Measurements from ENCODE around the gene NAPEPLD.
"Not testable (repeated sequence)": the region's sequence is repeated elsewhere in the genome, so short reads cannot be mapped to it uniquely, and the experiment has no call there.

NAPEPLD gene

GRCh38 chr7:103143868-103144267 lies 5.0 kb downstream of the NAPEPLD start:
- DNase-seq, result no peak

GRCh38 chr7:103142494-103142893 lies 6.4 kb downstream of the NAPEPLD start:
- no peak for DNase-seq

GRCh38 chr7:103141753-103142404 lies 7.0 kb downstream of the NAPEPLD start:
- DNase-seq, result no peak

- no peak for DNase-seq
Measured at GRCh38 chr7:103140685-103141084, 8.2 kb downstream of the NAPEPLD start.

DNA sequence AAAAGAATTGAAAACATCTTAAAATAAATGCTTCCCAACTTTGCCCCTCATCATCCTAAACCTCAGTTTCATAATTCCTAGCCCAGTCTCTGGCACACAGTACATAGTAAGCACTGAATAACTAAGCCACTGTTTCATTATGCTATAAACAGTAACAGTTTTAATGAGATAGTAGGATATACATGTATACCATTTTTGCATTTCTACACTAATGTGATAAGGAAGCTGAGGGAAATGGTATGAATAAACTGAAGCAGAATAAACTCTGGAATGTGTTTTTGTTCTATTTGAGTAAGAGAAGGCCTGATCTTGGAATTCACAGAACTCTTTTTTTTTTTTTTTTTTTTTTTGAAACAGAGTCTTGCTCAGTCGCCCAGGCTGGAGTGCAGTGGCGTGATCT lies 8.8 kb downstream of the NAPEPLD start:
- DNase-seq, result no peak

DNA sequence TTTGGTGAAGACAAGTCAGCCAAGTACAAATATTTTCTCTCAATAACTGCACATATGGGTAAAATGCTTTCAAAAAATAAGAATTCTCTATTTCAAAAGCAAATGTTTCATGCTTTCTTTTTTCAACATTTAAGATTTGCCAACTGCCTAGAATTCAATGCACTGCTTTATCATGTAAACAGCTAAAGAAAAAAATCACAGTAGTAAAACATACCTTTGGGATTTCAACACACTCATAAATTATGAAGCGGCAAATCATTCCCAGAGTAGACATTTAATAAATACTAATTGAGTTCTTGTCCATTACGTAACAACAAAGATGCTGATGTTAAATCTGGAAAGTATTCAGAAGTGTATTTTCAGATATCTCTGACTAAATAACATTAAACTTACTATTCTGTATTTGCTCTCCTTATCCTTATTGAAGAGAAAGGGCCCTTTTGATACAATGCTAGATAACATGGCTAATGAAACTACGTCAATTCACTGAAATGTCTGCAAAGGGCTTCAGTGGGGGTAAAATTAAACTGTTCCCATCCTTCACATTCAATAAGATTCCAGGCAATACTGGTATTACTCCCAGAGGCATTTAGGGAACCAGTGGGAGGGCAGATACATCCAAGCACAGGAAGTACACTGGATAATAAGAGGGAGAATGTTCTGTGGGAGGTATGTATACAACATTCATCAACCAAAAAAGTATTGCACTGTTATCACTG lies 13.9 kb downstream of the NAPEPLD start:
- no peak for DNase-seq

- DNase-seq, result no peak
Measured at GRCh38 chr7:103132995-103133688, 15.8 kb downstream of the NAPEPLD start.

DNA sequence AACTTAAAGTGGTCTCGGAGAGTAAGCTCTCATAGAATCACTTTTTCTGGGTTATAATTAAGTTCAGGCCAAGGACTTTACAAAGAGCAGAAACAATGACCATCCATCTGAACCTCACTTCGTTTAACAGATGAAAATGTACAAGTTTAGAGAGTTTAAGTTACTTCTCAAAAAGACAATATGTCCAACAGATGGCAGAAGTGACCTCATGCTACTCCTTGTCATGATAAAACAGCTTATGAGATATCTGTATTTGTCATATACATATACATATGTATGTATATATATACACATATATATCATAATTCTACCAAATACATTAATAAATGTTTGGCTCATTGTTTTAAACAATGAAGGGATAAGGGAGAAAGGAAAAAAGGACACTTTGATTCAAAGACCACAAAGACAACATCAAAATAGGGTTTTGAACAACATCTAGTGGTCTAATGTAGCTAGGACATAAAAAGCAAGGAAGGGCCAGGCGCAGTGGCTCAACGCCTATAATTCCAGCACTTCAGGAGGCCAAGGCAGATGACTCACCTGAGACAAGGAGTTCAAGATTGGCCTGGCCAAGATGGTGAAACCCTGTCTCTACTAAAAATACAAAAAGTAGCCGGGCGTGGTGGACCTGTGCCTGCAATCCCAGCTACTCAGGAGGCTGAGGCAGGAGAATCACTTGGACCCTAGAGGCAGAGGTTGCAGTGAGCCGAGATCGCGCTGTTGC lies 17.8 kb downstream of the NAPEPLD start:
- DNase-seq, result no peak

GRCh38 chr7:103129702-103130549 lies 19.0 kb downstream of the NAPEPLD start:
- no peak for DNase-seq

DNA sequence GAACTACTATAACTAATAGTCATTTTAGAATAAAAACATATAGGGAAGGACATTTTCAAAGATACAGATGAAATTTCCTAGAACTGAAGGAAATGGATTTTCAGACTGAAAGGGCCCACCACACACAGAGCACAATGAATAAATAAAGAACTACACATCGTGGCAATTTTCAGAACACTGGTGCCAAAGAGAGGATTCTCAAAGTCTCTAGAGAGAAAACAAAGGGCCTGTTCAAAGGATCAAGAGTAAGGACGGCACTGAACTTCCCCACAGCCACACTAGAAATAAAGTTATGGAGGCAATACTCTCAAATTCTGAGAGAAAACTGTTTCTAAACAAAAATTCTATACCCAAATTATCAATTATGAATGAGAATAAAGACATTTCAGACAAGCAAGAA lies 21.9 kb downstream of the NAPEPLD start:
- no peak for DNase-seq

GRCh38 chr7:103124429-103124979 lies 24.4 kb downstream of the NAPEPLD start:
- DNase-seq, result no peak

GRCh38 chr7:103123529-103123928 lies 25.4 kb downstream of the NAPEPLD start:
- DNase-seq, result no peak

GRCh38 chr7:103121641-103122040 lies 27.3 kb downstream of the NAPEPLD start:
- no peak for DNase-seq

- DNase-seq, result no peak
Measured at GRCh38 chr7:103120362-103120761, 28.5 kb downstream of the NAPEPLD start.

DNA sequence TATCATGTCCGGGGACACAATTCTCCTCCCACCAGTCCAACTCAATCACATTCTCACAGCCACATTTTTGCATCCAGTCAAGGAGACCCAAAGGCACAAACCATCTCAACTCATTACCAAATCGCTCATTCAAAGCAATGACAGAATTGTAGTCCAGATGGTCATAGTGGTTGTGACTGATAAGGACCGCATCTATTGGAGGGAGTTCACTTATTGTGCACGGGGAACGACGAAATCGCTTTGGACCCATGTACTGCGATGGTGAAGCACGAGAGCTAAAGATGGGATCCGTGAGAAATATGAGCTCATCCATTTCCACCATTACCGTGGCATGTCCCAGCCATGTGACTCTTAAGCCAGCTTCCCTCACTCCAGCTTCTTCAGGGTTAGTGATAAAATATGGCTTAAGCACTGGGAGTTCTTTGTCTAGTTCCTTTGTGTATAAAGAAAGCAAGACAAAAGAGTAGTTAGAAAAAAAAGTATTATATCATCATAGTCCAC lies 29.1 kb downstream of the NAPEPLD start:
- no peak for DNase-seq

DNA sequence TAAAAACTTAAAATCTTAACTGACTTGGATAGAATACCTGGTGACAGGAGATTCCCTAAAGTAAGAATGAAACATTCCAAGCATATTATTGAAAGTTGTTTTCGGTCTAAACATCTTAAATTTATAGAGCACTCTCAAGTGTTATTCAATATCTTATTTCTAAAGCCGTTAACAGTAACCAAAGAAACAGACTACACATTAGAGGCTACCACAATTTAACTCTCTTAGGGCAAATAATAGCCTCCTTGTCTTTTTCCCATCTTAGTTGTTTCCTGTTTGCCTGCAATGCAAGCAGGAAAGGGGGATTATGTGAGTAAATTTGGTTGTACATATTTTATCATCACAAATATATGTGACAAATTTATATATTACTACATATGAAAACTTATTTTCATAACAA lies 31.4 kb downstream of the NAPEPLD start:
- DNase-seq, result no peak

- DNase-seq, result no peak
Measured at GRCh38 chr7:103116991-103117390, 31.9 kb downstream of the NAPEPLD start.

DNA sequence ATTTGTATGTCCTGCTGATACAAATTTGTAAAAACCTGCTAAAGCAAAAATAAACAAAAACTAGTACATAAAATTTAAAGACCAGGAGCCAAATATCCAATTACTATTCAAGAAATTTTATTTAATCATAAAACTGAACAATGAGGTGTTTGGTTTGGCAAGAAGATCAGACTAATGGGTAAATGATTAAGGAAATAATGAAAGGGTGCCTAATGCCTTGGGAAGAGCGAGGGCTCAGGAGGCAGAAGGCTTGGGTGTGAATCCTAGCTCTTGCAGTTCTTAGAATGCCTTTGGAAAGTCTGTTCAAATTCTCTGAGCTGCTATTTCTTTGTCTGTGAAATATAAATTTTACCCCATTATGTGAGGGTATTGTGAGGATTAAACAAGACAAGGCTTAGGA lies 32.4 kb downstream of the NAPEPLD start:
- DNase-seq, result no peak

DNA sequence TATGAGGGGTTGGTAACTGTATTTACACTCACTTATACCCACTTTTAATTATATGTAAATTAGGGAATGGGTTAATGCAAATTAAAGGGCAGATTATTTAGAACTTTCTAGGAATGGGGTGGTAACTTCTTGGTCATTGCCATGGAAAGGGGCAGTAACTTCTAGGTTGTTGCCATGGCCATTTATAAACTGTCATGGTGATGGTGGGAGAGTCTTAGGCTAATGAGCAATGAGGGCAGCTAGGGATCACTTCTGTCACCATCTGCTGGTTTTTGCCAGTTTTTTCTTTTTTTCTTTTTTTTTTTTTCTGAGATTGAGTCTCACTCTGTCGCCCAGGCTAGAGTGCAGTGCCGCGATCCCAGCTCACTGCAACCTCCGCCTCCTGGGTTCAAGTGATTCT lies 33.1 kb downstream of the NAPEPLD start:
- DNase-seq, result no peak

GRCh38 chr7:103114576-103115008 lies 34.3 kb downstream of the NAPEPLD start:
- DNase-seq, result no peak

DNA sequence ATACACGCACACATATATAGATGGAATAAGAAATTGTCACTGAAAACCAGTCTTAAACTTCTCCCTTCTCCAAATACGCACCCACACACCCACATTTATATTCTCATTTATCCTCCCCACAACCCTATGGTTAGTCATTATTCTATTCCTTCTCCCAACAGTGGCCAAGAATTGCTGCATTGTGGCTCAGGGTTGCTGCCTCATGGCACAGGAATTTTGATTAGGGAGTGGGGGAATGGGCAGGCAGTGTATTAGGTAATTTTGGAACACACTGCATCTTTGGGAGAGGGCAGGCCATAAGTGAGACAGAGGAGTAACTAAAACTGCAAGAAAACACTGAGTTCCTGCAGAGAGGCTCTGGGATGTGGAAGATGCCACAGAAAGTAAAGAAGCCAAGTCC lies 35.7 kb downstream of the NAPEPLD start:
- no peak for DNase-seq

DNA sequence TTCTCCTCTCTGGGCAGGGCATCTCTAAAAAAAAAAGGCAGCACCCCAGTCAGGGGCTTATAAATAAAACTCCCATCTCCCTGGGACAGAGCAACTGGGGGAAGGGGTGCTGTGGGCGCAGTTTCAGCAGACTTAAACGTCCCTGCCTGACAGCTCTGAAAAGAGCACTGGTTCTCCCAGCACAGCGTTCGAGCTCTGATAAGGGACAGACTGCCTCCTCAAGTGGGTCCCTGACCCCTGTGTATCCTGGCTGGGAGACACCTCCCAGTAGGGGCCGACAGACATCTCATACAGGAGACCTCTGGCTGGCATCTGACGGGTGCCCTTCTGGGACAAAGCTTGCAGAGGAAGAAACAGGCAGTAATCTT lies 42.2 kb downstream of the NAPEPLD start:
- not testable (repeated sequence) for DNase-seq

All from NCI-H2171 (cell line).